ENCODE measurements around the gene GTF3C2.
"Not testable (repeated sequence)": the region's sequence is repeated elsewhere in the genome, so short reads cannot be mapped to it uniquely, and the experiment has no call there.

The GTF3C2 gene

GRCh38 chr2:27322301-27322765 is 34.2 kb downstream of the GTF3C2 start:
- no peak for DNase-seq (ENCODE audit: low spot score)

GRCh38 chr2:27320958-27321543 is 35.5 kb downstream of the GTF3C2 start:
- DNase-seq (ENCODE audit: low spot score), result peak; percentile 83

- not testable (repeated sequence) for DNase-seq (ENCODE audit: low spot score)
Observed at GRCh38 chr2:27319839-27320238, 36.7 kb downstream of the GTF3C2 start.

- no peak for DNase-seq (ENCODE audit: low spot score)
Observed at GRCh38 chr2:27316655-27317412, 39.7 kb downstream of the GTF3C2 start.

- DNase-seq (ENCODE audit: low spot score), result no peak
Observed at GRCh38 chr2:27315122-27315521, 41.4 kb downstream of the GTF3C2 start.

GRCh38 chr2:27314709-27315108 is 41.9 kb downstream of the GTF3C2 start:
- DNase-seq (ENCODE audit: low spot score), result no peak

GRCh38 chr2:27313882-27314645 is 42.5 kb downstream of the GTF3C2 start:
- no peak for DNase-seq (ENCODE audit: low spot score)

GRCh38 chr2:27312152-27312551 is 44.4 kb downstream of the GTF3C2 start:
- no peak for DNase-seq (ENCODE audit: low spot score)

- no peak for DNase-seq (ENCODE audit: low spot score)
Observed at GRCh38 chr2:27309651-27310050, 46.9 kb downstream of the GTF3C2 start.

- no peak for DNase-seq (ENCODE audit: low spot score)
Observed at GRCh38 chr2:27308359-27308881, 48.1 kb downstream of the GTF3C2 start, which contains the start of gene UCN. Gene UCN (minus strand): TSS chr2:27308445. CDS start chr2:27307895, 550 bp downstream.

- no peak for DNase-seq (ENCODE audit: low spot score)
Observed at GRCh38 chr2:27307545-27308358, 48.8 kb downstream of the GTF3C2 start.

GRCh38 chr2:27307287-27307544 is 49.3 kb downstream of the GTF3C2 start:
- no peak for DNase-seq (ENCODE audit: low spot score)

GRCh38 chr2:27306573-27307286 is 49.8 kb downstream of the GTF3C2 start:
- no peak for DNase-seq (ENCODE audit: low spot score)

GRCh38 chr2:27306136-27306535 is 50.4 kb downstream of the GTF3C2 start:
- DNase-seq (ENCODE audit: low spot score), result no peak

GRCh38 chr2:27305516-27305915 is 51.0 kb downstream of the GTF3C2 start:
- no peak for DNase-seq (ENCODE audit: low spot score)

- DNase-seq (ENCODE audit: low spot score), result no peak
Observed at GRCh38 chr2:27304488-27305240, 51.9 kb downstream of the GTF3C2 start.

- DNase-seq (ENCODE audit: low spot score), result peak; percentile 76
Observed at GRCh38 chr2:27303093-27304025, 53.2 kb downstream of the GTF3C2 start.

GRCh38 chr2:27300606-27301005 is 56.0 kb downstream of the GTF3C2 start:
- not testable (repeated sequence) for DNase-seq (ENCODE audit: low spot score)

- DNase-seq (ENCODE audit: low spot score), result no peak
Observed at GRCh38 chr2:27298391-27299080, 58.0 kb downstream of the GTF3C2 start.
